DND-41 (cell line): ENCODE data around the gene CIC.

ENCODE experiments used
- ATAC-seq: fragments of 200-7000 bp; cut with Tn5 transposase; 3 replicates; pipeline ENCODE4 v1.9.1; 2021; ENCODE audit warnings: low read depth; ENCODE audit not compliant: insufficient read depth
- DNase-seq: peaks from one replicate; pipeline ENCODE4 v3.0.0-alpha.2; 2020
- H2AFZ ChIP-seq: 2 replicates; pipeline ENCODE4 v1.6.0; 2012; ENCODE audit warnings: low read depth, low read length
- H3K27ac ChIP-seq: 2 replicates; pipeline ENCODE4 v1.5.1; 2012; ENCODE audit warnings: low read length, inconsistent platforms
- H3K27me3 ChIP-seq: fragments of 200-600 bp; sonication (generic); 2 replicates; pipeline ENCODE4 v1.6.0; 2012; ENCODE audit warnings: low read length, mild to moderate bottlenecking, inconsistent platforms; ENCODE audit not compliant: insufficient read depth, poor library complexity
- H3K36me3 ChIP-seq: 2 replicates; pipeline ENCODE4 v1.5.1; 2012; ENCODE audit warnings: low read length, inconsistent platforms; ENCODE audit not compliant: insufficient read depth
- H3K4me1 ChIP-seq: 2 replicates; pipeline ENCODE4 v1.5.1; 2012; ENCODE audit warnings: mild to moderate bottlenecking, low read length; ENCODE audit not compliant: insufficient read depth
- H3K4me2 ChIP-seq: 2 replicates; pipeline ENCODE4 v1.6.0; 2012; ENCODE audit warnings: mild to moderate bottlenecking, moderate library complexity, low read length, inconsistent platforms; ENCODE audit not compliant: insufficient read depth
- H3K4me3 ChIP-seq, 2 experiments: fragments of 200-600 bp in 1 of 2; shearing (Covaris generic) in 1 of 2; 2 replicates each; pipeline ENCODE4 v1.5.1; 2012 to 2016; ENCODE audit warnings: inconsistent platforms in 2 of 2, low read length in 2 of 2, mild to moderate bottlenecking in 2 of 2, low read depth in 1 of 2, moderate library complexity in 1 of 2
- H3K79me2 ChIP-seq: 2 replicates; pipeline ENCODE4 v1.6.0; 2012; ENCODE audit warnings: low read length, inconsistent platforms; ENCODE audit not compliant: insufficient read depth
- H3K9ac ChIP-seq: 2 replicates; pipeline ENCODE4 v1.6.0; 2012; ENCODE audit warnings: low read depth, mild to moderate bottlenecking, inconsistent platforms, low read length, moderate library complexity
- H3K9me3 ChIP-seq: 2 replicates; pipeline ENCODE4 v1.5.1; 2012; ENCODE audit warnings: low read length, moderate library complexity, mild to moderate bottlenecking, inconsistent platforms; ENCODE audit not compliant: insufficient read depth, severe bottlenecking
- H4K20me1 ChIP-seq: 2 replicates; pipeline ENCODE4 v1.6.0; 2012; ENCODE audit warnings: low read length; ENCODE audit not compliant: insufficient read depth
- CTCF ChIP-seq: IDR thresholded peaks from 2 replicates; pipeline ENCODE4 v1.5.1; 2012; ENCODE audit warnings: borderline replicate concordance, low read length, moderate library complexity, mild to moderate bottlenecking; ENCODE audit not compliant: poor library complexity, severe bottlenecking; ENCODE audit errors: extremely low read depth
- EZH2 ChIP-seq: IDR thresholded peaks from 3 replicates; pipeline ENCODE4 v1.6.1; 2012; ENCODE audit warnings: borderline replicate concordance, low read depth, mild to moderate bottlenecking, moderate library complexity, low read length, inconsistent platforms; ENCODE audit not compliant: severe bottlenecking

CIC gene

GRCh38 chr19:42239544-42240220, 29.4 kb upstream of the CIC start:
- no peak for DNase-seq
- H3K27me3 ChIP-seq, result no peaks in the 10 kb centered on the region
- no peaks in the 10 kb centered on the region for H3K9me3 ChIP-seq
- peaks cover 71% of the 10 kb centered on the region for H3K79me2 ChIP-seq
- H3K4me2 ChIP-seq, result peak overlapping the region; percentile 97
- no peak overlapping the region for H3K27ac ChIP-seq
- H3K9ac ChIP-seq, result 0 out of 2 replicates have a peak overlapping the region, but pooled peaks have one; percentile 82
- H2AFZ ChIP-seq, result no peak overlapping the region
- ATAC-seq, result no peak
- H4K20me1 ChIP-seq, result peaks cover 42% of the 10 kb centered on the region; the same call in 1 of the 2 replicates
- TF ChIP-seq EZH2 (no peak), CTCF (no peak)
- peaks cover 52% of the 10 kb centered on the region for H3K36me3 ChIP-seq
- peaks cover 35% of the 10 kb centered on the region for H3K4me1 ChIP-seq
- H3K4me3 ChIP-seq, result no peak overlapping the region

GRCh38 chr19:42241279-42241678, 27.8 kb upstream of the CIC start:
- Histone ChIP-seq H3K9ac (peak overlapping the region; percentile 82), H3K27me3 (no peaks in the 10 kb centered on the region), H4K20me1 (peaks cover 29% of the 10 kb centered on the region; the same call in 1 of the 2 replicates), H3K9me3 (no peaks in the 10 kb centered on the region), H3K4me2 (peak overlapping the region; percentile 97), H3K36me3 (peaks cover 36% of the 10 kb centered on the region), H3K79me2 (peaks cover 59% of the 10 kb centered on the region), H3K4me1 (peaks cover 44% of the 10 kb centered on the region), H2AFZ (no peak overlapping the region), H3K4me3 (peak overlapping the region; percentile 70 to 85), H3K27ac (peak overlapping the region; percentile 94)
- DNase-seq, result no peak
- no peak for TF ChIP-seq CTCF
- no peak for TF ChIP-seq EZH2
- ATAC-seq, result no peak

GRCh38 chr19:42242069-42242511, 27.0 kb upstream of the CIC start:
- H3K36me3 ChIP-seq, result peaks cover 30% of the 10 kb centered on the region
- TF ChIP-seq EZH2 (no peak), CTCF (no peak)
- H3K27ac ChIP-seq, result peak overlapping the region; percentile 94
- peaks cover 44% of the 10 kb centered on the region for H3K4me1 ChIP-seq
- no peaks in the 10 kb centered on the region for H3K27me3 ChIP-seq
- peaks cover 22% of the 10 kb centered on the region; the same call in 1 of the 2 replicates for H4K20me1 ChIP-seq
- ATAC-seq (no peak), DNase-seq (no peak)
- H3K79me2 ChIP-seq, result peaks cover 51% of the 10 kb centered on the region
- peak overlapping the region; percentile 56; the same call in 1 of the 2 replicates for H2AFZ ChIP-seq
- peak overlapping the region; percentile 82 for H3K9ac ChIP-seq
- peak overlapping the region; percentile 70 to 85 for H3K4me3 ChIP-seq
- H3K9me3 ChIP-seq, result no peaks in the 10 kb centered on the region
- H3K4me2 ChIP-seq, result peak overlapping the region; percentile 97
